Left renal pelvis (tissue), 4 donors: ENCODE results near the gene THEMIS. TPM values are rescaled to one million over a fixed set of nuclear protein-coding genes. Genes with fewer than 3 reads are reported as not detected.
"Not testable (repeated sequence)": the region's sequence is repeated elsewhere in the genome, so short reads cannot be mapped to it uniquely, and the experiment has no call there.

Experiments
- DNase-seq, 4 donors: peaks; one replicate each; pipeline ENCODE4 v3.0.0-alpha.2; 2013; ENCODE audit warnings: low read depth in 4 of 4, low spot score in 3 of 4
- polyA plus RNA-seq, 4 donors: library from polyadenylated mRNA; unstranded; fragments of 120-200 nt; gene quantifications; one replicate each; pipeline ENCODE4 v1.2.1, GENCODE V29; 2013; ENCODE audit not compliant: insufficient read length in 4 of 4

THEMIS gene, protein sequence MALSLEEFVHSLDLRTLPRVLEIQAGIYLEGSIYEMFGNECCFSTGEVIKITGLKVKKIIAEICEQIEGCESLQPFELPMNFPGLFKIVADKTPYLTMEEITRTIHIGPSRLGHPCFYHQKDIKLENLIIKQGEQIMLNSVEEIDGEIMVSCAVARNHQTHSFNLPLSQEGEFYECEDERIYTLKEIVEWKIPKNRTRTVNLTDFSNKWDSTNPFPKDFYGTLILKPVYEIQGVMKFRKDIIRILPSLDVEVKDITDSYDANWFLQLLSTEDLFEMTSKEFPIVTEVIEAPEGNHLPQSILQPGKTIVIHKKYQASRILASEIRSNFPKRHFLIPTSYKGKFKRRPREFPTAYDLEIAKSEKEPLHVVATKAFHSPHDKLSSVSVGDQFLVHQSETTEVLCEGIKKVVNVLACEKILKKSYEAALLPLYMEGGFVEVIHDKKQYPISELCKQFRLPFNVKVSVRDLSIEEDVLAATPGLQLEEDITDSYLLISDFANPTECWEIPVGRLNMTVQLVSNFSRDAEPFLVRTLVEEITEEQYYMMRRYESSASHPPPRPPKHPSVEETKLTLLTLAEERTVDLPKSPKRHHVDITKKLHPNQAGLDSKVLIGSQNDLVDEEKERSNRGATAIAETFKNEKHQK
- polyA plus RNA-seq: under 1 TPM in 3 of 4 donors, not detected in 1; 0.06 to 0.16 (median 0.08) TPM

DNA sequence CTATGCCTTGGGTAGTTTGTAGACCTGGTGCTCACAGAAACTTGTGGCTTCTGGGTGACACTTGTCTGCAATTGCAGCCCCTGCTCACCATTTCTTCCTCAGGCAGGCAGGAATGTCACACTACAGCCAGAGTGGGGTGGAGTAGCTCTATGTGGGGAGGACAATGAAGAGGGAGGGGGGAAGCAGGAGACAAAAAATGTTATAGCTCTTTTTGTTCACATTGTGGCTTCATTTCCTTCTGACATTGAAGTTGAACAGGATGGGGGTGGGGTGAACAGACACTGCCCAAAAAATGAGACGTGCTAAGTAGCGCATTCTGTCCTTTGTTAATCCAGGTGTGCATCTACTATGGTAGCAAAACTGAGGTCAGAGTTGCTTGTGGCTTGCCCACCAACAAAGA, at the start of gene THEMIS:
Gene THEMIS, minus strand, starts transcription at position 124 of the 400 bp plus-strand sequence. CDS start 126 bp downstream, outside the sequence.
- DNase-seq: no peak

DNA sequence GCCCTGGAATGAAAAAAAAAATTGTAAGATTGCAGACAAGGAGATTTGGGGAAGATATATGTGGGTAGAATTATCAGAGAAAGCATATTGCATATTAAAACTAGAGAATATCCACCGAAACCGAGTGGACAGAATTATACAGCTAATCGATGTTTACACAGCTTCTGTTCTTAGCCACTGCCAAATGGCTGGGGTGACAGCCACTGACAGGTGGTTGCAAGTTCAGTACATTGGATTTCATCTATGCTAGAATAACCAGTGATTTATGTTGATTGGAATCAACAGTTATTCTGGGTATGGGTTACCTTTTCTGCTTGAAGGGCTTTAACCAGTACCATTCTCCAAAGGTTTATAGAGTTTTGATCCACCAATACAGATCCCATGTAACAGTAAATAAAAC, 48.4 kb upstream of the THEMIS start:
- DNase-seq: no peak

DNA sequence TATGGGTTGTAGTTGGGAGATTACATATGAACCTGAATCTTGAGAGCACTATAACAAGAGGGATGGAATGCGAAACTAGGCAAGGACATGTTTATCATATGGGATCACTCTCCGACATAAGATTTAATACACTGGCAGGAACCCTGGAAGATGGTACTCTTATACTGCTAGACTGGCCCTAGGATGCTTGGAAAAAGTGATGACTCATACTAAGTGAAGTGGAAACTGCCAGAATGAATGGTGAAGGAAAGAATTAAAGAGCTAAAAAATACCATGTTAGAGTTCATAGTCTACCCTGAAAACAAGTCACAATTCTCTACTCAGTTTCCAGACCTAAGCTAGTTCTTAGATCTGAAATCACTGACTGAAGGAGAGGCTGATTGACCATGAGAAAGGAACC, 45.5 kb upstream of the THEMIS start:
- DNase-seq: no peak

DNA sequence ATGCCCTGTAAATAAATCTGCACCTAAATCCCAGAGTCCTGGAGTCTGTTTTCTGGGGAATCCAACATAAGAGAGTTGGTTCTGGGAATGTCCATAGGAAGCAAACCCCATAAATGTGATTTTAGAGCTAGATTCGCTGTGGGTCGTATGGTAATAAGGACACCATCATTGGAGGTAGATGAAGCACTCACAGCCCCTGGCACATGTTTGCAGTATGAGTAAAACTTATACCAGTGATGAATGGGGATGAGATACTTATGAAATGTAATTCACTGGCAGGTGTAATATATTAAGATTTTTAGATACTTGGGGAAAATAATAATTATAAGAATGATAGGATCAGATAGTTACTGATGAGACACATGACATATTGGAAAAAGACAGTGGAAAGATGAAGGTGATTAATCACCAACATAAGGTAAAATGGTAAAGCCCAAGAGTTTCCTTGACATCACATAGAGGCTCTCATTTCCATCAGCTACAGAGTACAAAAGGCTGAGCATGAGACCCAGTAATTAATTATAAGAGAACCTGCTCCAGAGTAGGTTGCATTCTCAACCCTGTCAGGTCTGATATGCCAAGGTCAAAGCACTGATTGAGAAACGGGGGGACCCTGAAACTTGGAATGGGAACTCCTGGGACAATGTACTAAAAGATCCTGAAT, 44.7 kb upstream of the THEMIS start:
- no peak for DNase-seq

DNA sequence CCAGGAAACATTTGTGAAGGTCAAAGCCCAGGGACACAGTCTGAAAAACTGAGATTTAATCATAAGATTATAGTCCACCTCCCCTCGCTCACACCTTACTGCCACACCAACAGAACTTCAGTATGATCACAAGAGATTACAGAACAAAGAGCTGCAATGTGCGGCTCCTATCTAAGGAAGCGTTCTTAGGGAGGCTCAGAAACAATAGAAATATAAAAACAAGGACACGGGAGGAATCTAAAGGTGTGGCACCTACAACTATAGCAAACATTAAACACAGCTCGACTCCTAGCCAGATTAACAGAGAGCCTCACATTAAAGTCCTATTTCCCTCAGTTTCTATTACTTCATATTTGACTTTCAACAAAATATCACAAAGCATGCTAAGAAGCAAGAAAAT, 40.4 kb upstream of the THEMIS start:
- no peak for DNase-seq

DNA sequence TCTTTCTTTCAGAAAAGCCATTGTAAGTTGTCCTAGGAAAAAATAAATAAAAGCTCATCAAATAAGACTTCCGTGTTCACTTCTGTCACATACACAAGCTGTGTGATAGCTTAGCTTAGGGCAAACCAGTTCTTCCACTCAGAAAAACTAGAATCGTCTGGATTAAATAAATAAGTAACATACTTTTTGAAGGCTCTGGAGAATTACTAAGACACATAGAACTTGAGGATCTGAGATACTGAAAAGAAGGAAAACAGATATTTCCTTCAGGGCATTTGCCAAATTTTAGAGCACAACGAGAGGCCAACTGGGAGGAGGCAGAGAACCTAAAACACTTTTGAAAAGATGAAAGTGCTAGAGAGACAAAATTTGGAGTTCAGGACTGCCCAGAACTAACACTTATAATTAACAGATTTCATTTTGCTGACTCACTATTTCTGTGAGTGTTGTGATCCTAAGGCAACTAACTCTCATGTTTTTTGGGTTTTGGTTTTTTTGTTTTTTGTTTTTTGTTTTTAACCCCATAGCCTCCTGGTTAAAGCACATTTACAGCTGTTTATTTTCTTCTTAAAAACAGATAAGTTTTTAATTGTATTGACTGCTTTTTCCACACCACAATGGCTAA, 38.7 kb upstream of the THEMIS start:
- no peak for DNase-seq

DNA sequence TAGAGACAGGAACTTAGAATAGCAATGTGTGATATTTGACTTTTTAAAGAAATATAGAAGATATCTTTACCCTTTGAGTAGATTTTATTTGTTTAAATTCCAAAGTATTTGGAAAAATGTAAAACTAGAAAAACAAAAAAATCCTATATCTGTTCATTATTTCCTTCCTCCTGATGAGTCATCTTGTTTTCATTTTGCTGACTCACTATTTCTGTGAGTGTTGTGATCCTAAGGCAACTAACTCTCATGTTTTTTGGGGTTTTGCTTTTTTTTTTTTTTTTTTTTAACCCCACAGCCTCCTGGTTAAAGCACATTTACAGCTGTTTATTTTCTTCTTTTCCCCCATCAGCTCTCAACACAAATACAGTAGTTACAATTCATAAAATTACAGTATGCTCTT, 37.8 kb upstream of the THEMIS start:
- DNase-seq: no peak

DNA sequence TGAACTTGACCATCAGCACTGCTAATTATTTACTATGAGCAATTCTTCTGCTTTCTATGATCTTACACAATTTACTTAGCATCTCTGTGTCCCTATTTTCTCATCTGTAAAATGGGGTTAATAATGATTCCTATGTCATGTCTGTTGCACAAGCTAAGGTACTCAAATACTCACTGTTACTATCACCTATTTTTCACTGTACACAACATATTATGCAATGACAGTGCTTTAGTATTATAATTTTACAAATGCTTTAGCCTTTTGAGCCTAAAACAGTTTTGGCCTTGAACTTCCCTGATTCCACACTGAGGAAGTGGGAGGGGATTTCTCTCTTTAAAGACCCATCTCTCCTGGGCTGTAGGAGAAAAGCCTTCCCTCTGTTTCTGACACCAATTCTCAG, 36.9 kb upstream of the THEMIS start:
- no peak for DNase-seq

DNA sequence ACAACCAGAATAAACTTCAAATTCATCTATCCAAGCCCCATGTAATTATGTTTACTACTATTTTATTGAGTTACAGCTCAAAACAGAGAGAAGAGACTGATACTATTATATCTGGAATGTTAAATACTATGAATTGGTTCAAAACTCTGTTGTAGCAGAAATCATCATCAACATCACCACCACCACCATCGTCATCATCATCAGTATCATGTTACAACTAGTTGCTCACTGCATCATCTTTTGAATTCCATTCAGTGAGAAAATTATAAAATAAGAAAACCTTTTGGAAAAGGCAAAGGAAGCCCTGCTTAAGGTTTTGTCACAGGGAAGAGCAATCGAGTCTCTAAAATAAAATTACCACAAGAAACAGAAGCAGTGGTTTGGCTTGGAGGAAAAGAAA, 36.2 kb upstream of the THEMIS start:
- no peak for DNase-seq

DNA sequence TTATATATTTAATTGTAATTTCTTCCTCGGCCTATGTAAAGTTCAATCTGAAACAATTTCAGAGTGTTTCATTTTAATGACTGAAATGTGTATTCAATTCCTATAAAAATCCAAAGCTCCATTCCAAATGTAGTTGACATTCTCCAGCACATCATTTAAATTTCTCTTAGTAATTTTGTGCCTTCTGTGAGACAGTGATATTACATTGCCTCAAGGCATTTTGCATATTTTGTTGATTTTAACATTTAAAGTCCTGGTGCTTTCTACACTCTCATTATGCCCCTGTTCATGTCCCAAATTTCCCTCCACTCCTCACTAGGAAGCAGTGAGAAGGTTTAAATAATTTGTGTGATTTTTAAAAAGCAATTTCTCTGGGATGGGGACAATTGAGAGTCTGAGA, 34.1 kb upstream of the THEMIS start:
- no peak for DNase-seq

DNA sequence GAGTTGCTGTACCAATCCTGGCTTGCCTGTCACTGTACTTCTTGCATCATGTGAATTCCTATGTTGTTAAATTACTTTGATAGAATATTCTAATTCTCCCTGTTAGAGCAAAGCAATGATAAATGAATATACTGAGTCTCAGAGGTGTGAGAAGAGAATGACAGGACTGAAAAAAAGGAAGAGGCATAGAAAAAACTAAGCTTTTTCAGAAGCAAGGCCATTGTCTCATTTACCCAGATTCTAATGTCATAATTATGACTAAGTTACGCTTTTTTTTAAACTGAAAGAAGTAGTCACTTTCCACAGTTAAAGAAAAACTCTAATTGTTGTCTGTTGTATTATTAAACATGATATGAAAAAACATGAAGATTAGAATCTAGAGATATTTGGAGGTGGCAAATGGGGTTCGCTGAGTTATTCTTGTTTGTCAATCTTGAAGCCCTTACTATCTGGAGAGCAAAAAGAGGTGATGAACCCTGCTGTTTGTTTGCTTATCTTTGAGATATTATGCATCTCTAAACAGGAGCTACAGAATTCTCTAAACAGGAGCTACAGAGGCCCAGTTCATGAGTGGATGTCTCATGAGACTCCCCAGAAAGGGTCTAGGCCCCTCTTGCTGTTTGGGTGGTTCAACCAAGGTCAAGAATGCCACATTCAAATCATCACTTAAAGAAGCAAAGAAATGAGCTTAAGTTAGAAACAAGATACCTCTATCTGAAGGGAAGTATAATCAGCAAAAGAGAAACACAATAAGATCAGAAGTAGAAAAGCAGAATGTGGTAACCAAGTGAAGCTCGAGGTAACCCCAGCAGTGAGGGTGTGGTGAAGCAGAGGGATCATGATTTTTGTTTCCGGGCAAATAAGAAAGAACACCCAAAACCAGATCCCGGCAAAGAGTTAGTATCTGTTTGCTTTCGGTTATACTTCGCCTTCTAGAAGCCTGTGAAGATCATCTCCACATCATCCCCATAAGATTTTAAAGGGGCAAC, 33.3 kb upstream of the THEMIS start:
- no peak for DNase-seq

DNA sequence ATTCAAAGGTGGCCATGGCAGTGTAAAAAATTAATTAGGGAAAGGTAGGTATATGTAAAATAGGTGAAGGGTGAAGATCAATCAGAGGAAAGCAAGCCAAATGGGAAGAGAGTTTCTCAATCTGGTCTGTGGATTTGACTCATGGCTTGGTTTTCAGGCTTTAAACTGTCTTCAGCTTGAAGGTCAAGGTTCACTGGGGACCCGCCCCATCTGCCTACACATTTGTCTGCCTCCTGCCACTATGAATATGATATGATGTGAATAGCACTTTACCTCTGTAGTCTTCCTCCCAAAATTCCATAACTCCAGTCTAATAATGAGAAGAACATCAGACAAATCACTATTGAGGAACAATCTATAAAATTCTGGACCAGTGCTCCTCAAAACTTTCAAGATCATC, 32.3 kb upstream of the THEMIS start:
- DNase-seq: no peak

DNA sequence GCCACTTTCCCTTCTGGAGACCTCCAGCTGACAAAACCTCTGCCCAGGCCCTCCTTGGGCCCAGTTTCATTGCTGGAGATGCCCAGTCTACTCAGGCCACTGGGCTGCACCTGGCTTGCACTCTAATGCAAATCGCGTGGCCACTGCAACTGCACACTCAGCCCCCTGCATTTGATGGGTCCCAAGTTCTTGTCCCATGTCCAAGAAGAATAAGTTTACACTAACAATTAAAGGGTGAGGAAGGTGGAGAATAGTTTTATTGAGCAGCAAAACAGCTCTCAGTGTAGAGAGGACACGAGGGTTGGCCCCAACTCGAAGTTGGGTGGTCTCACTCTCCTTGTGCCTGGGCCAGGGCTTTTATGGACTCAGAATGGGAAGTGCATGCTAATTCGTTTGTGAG, 31.9 kb upstream of the THEMIS start:
- DNase-seq: no peak

DNA sequence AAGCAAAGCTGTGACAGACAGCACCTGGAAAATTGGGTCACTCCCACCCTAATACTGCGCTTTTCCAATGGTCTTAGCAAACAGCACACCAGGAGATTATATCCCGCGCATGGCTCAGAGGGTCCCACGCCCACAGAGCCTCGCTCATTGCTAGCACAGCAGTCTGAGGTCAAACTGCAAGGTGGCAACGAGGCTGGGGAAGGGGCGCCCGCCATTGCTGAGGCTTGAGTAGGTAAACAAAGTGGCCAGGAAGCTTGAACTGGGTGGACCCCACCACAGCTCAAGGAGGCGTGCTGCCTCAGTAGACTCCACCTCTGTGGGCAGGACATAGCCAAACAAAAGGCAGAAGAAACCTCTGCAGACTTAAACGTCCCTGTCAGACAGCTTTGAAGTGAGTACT, 25.6 kb upstream of the THEMIS start:
- DNase-seq: not testable (repeated sequence)

DNA sequence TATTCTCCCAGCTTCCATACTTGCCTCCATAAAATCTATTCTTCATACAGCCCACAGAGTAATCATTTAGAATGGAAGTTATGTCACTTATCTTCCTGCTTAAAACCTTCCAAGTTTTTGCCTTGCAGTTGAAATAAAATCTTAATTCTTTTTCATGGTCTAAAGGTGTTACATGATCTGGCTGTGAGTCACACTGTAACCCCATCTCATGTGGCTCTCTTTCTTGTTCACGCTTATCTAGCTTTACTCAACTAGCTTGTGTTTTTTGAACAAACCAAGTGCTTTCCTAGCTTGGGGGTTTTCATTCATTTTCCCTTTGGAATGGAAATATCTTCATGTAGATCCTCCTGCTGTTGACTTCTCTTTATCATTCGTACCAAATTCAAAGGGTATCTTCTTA, 23.6 kb upstream of the THEMIS start:
- DNase-seq: no peak

DNA sequence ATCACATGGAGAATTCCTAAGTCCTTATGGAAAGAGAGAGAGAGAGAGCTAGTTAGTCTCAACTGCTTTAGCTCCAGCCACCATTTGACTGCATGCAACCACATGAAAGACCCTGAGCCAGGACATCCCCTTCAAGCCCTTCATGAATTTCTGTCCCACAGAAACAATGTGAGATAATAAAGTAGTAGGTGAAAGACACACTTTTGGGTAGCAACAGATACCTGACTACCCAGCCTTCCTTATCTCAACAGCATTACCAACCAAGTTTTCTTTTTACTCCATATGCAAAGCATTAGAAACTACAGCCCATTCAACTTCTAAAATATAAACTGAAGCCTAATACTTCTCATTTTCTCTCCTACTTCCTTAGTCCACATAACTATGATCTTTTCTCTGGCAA, 23.2 kb upstream of the THEMIS start:
- no peak for DNase-seq

DNA sequence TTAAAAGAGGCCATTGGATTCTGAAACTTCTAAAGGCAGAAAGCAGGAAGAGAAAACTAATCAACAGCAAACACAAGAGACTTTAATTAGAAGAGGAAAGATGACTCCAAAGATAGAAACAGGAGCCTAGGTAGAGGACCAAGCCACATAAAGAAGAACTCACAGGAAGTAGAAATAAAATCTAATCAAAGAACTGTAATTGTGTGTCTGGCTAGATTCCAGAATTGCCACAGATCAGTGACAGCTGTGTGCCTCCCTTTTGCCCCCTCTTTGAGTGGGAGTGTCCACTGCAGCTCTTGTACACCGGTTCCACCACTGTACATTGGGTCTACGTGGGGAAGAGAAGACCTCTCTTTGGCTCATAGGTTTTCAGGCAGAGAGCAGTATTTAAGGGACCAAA, 22.3 kb upstream of the THEMIS start:
- DNase-seq: no peak

DNA sequence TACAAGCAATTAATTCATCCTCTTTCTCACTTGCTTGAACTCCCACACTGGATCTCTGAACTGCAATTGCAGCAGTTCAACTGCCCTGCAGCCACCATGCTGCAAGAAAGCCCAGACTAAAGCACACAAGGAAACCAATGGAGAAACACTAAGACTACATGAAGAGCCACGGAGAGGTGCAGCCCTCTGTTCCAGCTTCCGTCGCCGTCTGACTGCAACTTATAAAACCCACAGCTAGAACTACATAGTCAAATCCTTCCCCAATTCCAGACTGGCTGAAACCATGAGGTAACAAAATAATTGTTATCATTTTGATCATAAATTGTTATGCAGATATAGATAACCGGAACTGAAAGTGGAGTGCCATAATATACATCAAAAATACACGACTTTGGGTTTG, 21.1 kb upstream of the THEMIS start:
- DNase-seq: no peak

DNA sequence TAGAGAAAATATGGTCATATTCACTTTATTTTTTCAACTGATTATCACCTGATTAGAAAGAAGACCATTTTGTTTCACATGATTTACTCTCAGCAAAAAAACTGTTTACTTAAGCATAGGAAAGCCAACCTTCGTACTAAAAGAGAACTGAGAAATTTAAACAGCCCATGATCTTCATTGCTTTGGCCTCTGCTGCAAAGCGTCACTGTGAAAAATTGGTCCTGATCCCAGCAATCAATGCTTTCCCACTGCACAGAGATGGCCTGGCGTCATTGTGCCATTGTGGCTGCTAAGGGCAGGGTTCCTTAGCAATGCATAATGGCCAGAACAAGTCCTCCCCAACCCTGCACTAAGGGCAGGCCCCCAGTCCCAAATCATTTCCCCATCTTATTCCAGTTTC, 19.9 kb upstream of the THEMIS start:
- no peak for DNase-seq
